KMS-11 (cell line): ENCODE results near the gene EXOC6B.

ENCODE experiments used
- H2AFZ ChIP-seq: fragments of 200-600 bp; sonication (generic); 2 replicates; pipeline ENCODE4 v1.6.1; 2016; ENCODE audit warnings: antibody characterized with exemption, mixed run types, low read depth
- H3K27ac ChIP-seq: fragments of 200-600 bp; sonication (generic); 2 replicates; pipeline ENCODE4 v1.6.1; 2016; ENCODE audit warnings: mild to moderate bottlenecking, mixed run types
- H3K27me3 ChIP-seq: fragments of 200-600 bp; sonication (generic); 2 replicates; pipeline ENCODE4 v1.6.1; 2017; ENCODE audit warnings: mild to moderate bottlenecking, low read depth, mixed run types, moderate library complexity; ENCODE audit not compliant: insufficient read depth
- H3K36me3 ChIP-seq: fragments of 200-600 bp; sonication (generic); 2 replicates; pipeline ENCODE4 v1.6.1; 2017; ENCODE audit warnings: mild to moderate bottlenecking, mixed run types; ENCODE audit not compliant: insufficient read depth
- H3K4me1 ChIP-seq: fragments of 200-600 bp; sonication (generic); 2 replicates; pipeline ENCODE4 v1.6.1; 2016; ENCODE audit warnings: mild to moderate bottlenecking, low read depth, mixed run types; ENCODE audit not compliant: poor library complexity, severe bottlenecking
- H3K4me2 ChIP-seq: fragments of 200-600 bp; sonication (generic); 2 replicates; pipeline ENCODE4 v1.7.0; 2016; ENCODE audit warnings: mild to moderate bottlenecking, mixed run types
- H3K4me3 ChIP-seq: fragments of 200-600 bp; sonication (generic); IDR thresholded peaks from 2 replicates; pipeline ENCODE4 v1.6.1; 2017; ENCODE audit warnings: low read depth, low read length, mixed read lengths; ENCODE audit not compliant: insufficient read depth
- H3K79me2 ChIP-seq: fragments of 200-600 bp; sonication (generic); 2 replicates; pipeline ENCODE4 v1.6.1; 2016; ENCODE audit warnings: low read depth, mixed run types; ENCODE audit not compliant: insufficient read depth
- H3K9ac ChIP-seq: fragments of 200-600 bp; sonication (generic); 2 replicates; pipeline ENCODE4 v1.6.1; 2016; ENCODE audit warnings: mild to moderate bottlenecking, mixed run types
- H4K20me1 ChIP-seq: fragments of 200-600 bp; sonication (generic); 2 replicates; pipeline ENCODE4 v1.6.1; 2016; ENCODE audit warnings: mild to moderate bottlenecking, mixed run types; ENCODE audit not compliant: insufficient read depth
- TF ChIP-seq, protein P1 (sequence below): fragments of 200-600 bp; sonication (generic); conservative IDR thresholded peaks from 2 replicates; pipeline ENCODE4 v1.6.1; 2017; ENCODE audit warnings: low read depth, mild to moderate bottlenecking, antibody characterized with exemption, low read length, moderate library complexity, mixed read lengths

Gene EXOC6B

GRCh38 chr2:72750466-72750865, 75.4 kb downstream of the EXOC6B start:
- Histone ChIP-seq H3K4me1 (peaks cover 3% of the 10 kb centered on the region), H3K27me3 (no peaks in the 10 kb centered on the region), H3K4me2 (no peak overlapping the region), H3K27ac (no peak overlapping the region), H3K9ac (no peak overlapping the region), H4K20me1 (no peaks in the 10 kb centered on the region), H3K4me3 (no peak overlapping the region), H3K36me3 (no peaks in the 10 kb centered on the region), H3K79me2 (no peaks in the 10 kb centered on the region), H2AFZ (no peak overlapping the region)
- TF ChIP-seq, protein P1, sequence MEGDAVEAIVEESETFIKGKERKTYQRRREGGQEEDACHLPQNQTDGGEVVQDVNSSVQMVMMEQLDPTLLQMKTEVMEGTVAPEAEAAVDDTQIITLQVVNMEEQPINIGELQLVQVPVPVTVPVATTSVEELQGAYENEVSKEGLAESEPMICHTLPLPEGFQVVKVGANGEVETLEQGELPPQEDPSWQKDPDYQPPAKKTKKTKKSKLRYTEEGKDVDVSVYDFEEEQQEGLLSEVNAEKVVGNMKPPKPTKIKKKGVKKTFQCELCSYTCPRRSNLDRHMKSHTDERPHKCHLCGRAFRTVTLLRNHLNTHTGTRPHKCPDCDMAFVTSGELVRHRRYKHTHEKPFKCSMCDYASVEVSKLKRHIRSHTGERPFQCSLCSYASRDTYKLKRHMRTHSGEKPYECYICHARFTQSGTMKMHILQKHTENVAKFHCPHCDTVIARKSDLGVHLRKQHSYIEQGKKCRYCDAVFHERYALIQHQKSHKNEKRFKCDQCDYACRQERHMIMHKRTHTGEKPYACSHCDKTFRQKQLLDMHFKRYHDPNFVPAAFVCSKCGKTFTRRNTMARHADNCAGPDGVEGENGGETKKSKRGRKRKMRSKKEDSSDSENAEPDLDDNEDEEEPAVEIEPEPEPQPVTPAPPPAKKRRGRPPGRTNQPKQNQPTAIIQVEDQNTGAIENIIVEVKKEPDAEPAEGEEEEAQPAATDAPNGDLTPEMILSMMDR, result no peak

GRCh38 chr2:72747344-72747743, 78.5 kb downstream of the EXOC6B start:
- H3K27me3 ChIP-seq, result no peaks in the 10 kb centered on the region
- no peak overlapping the region for H3K27ac ChIP-seq
- H2AFZ ChIP-seq, result no peak overlapping the region

GRCh38 chr2:72745679-72746368, 80.0 kb downstream of the EXOC6B start:
- H3K9ac ChIP-seq, result no peak overlapping the region
- no peak overlapping the region for H3K27ac ChIP-seq
- TF ChIP-seq, protein P1, result peak; percentile 77
- no peak overlapping the region for H3K4me2 ChIP-seq
- H2AFZ ChIP-seq, result no peak overlapping the region
- no peak overlapping the region for H3K4me3 ChIP-seq
- peaks cover 4% of the 10 kb centered on the region for H3K4me1 ChIP-seq
- no peaks in the 10 kb centered on the region for H3K36me3 ChIP-seq
- H3K79me2 ChIP-seq, result no peaks in the 10 kb centered on the region
- H4K20me1 ChIP-seq, result no peaks in the 10 kb centered on the region
- H3K27me3 ChIP-seq, result no peaks in the 10 kb centered on the region

More at GRCh38 chr2:72747344-72747743, 78.5 kb downstream of the EXOC6B start:
- H3K4me3 ChIP-seq, result no peak overlapping the region
- no peak overlapping the region for H3K4me2 ChIP-seq
- no peaks in the 10 kb centered on the region for H3K79me2 ChIP-seq
- TF ChIP-seq, protein P1, result no peak
- no peak overlapping the region for H3K9ac ChIP-seq
- no peaks in the 10 kb centered on the region for H3K36me3 ChIP-seq
- H4K20me1 ChIP-seq, result no peaks in the 10 kb centered on the region
- peaks cover 4% of the 10 kb centered on the region for H3K4me1 ChIP-seq

- no peak overlapping the region for H3K4me3 ChIP-seq
- no peak overlapping the region for H3K4me2 ChIP-seq
- H3K4me1 ChIP-seq, result peaks cover 4% of the 10 kb centered on the region
- H3K27ac ChIP-seq, result no peak overlapping the region
- H3K79me2 ChIP-seq, result no peaks in the 10 kb centered on the region
- TF ChIP-seq, protein P1, result no peak
- H3K36me3 ChIP-seq, result no peaks in the 10 kb centered on the region
- no peaks in the 10 kb centered on the region for H4K20me1 ChIP-seq
- no peak overlapping the region for H3K9ac ChIP-seq
- no peak overlapping the region for H2AFZ ChIP-seq
- no peaks in the 10 kb centered on the region for H3K27me3 ChIP-seq
These were observed 81.8 kb downstream of the EXOC6B start for GRCh38 chr2:72744049-72744448.
